Gastrocnemius medialis (tissue), 4 donors: ENCODE measurements around the gene OPA1. TPM values are rescaled to one million over a fixed set of nuclear protein-coding genes. Genes with fewer than 3 reads are reported as not detected.

Experiments
- ATAC-seq, 2 donors: fragments of 150-250 bp; one replicate each; pipeline ENCODE4 v1.9.1; 2016
- DNase-seq, 2 donors: peaks; one replicate each; pipeline ENCODE4 v3.0.0-alpha.2; 2019
- H3K27ac ChIP-seq, 4 donors: fragments of 200-600 bp; sonication (generic); 1 replicate in 1 of 4; 2 replicates in 3 of 4; pipeline ENCODE4 v1.5.1; 2016 to 2018; ENCODE audit warnings: mild to moderate bottlenecking in 2 of 4, moderate library complexity in 1 of 4
- H3K27me3 ChIP-seq, 3 donors: fragments of 200-600 bp; sonication (generic) in 2 of 3; 1 replicate in 1 of 3; 2 replicates in 2 of 3; pipeline versions ENCODE4 v1.5.1 to v1.6.0; 2016 to 2019; ENCODE audit warnings: mild to moderate bottlenecking in 1 of 3, moderate library complexity in 1 of 3
- H3K36me3 ChIP-seq, 2 donors: fragments of 200-600 bp; sonication (generic) in 1 of 2; one replicate each; pipeline ENCODE4 v1.5.1; 2017 to 2018
- H3K4me1 ChIP-seq, 2 donors: fragments of 200-600 bp; sonication (generic) in 1 of 2; one replicate each; pipeline ENCODE4 v1.5.1; 2016 to 2017; ENCODE audit warnings: mild to moderate bottlenecking in 2 of 2
- H3K4me3 ChIP-seq, 4 donors: fragments of 200-600 bp; sonication (generic) in 3 of 4; 1 replicate in 1 of 4; 2 replicates in 3 of 4; pipeline ENCODE4 v1.5.1; 2016 to 2019; ENCODE audit warnings: mild to moderate bottlenecking in 2 of 4
- H3K9me3 ChIP-seq, 3 donors: fragments of 200-600 bp; sonication (generic) in 2 of 3; 1 replicate in 1 of 3; 2 replicates in 2 of 3; pipeline ENCODE4 v1.5.1; 2016 to 2019
- POLR2A ChIP-seq, 2 donors: fragments of 450-650 bp; IDR thresholded peaks; one replicate each; pipeline ENCODE4 v1.6.1; 2017; ENCODE audit warnings: antibody characterized with exemption in 2 of 2, mild to moderate bottlenecking in 2 of 2, moderate library complexity in 2 of 2
- in situ Hi-C, 4 donors: fragments of 200-750 bp; cut with MboI; loops; one replicate each; pipeline versions ENCODE4 v1.15.0 to v1.8.0; 2017; ENCODE audit warnings: low sequenced_read_pairs in 4 of 4
- intact Hi-C: fragments of 100-400 bp; cut with DNase I; formaldehyde crosslinking; loops from one replicate; pipeline ENCODE4 v1.15.1; 2023; ENCODE audit warnings: low total_unique reads
- total RNA-seq, 4 donors: library from RNA; depleted of rRNA; stranded (reverse); fragments of >200 nt; gene quantifications; one replicate each; pipeline versions ENCODE4 v1.1.0 to v1.2.3, GENCODE V29; 2016
- TF ChIP-seq, protein P1 (sequence below), 5 experiments: fragments of 450-650 bp in 3 of 5; fragments of 200-600 bp in 2 of 5; sonication (generic) in 2 of 5; IDR thresholded peaks in 4 of 5; conservative IDR thresholded peaks in 1 of 5; 1 replicate in 4 of 5; 2 replicates in 1 of 5; pipeline ENCODE4 v1.5.1; 2016 to 2019; ENCODE audit warnings: antibody characterized with exemption in 5 of 5, mild to moderate bottlenecking in 3 of 5, moderate library complexity in 3 of 5

OPA1 gene
- total RNA-seq, 4 donors from 2014 or later: 59.8 to 78.2 (median 72.2) TPM

- ATAC-seq: peak in 1 of 2 donors; percentile 24
- no peak for DNase-seq
- H3K27ac ChIP-seq: no peak overlapping the region
- peaks cover 0 to 6% of the 10 kb centered on the region in 2 donors for H3K4me1 ChIP-seq
- H3K9me3 ChIP-seq: no peaks in the 10 kb centered on the region
- H3K4me3 ChIP-seq: no peak overlapping the region
- TF ChIP-seq POLR2A (IDR thresholded peaks at IDR 0.05): no peak
- TF ChIP-seq, protein P1, sequence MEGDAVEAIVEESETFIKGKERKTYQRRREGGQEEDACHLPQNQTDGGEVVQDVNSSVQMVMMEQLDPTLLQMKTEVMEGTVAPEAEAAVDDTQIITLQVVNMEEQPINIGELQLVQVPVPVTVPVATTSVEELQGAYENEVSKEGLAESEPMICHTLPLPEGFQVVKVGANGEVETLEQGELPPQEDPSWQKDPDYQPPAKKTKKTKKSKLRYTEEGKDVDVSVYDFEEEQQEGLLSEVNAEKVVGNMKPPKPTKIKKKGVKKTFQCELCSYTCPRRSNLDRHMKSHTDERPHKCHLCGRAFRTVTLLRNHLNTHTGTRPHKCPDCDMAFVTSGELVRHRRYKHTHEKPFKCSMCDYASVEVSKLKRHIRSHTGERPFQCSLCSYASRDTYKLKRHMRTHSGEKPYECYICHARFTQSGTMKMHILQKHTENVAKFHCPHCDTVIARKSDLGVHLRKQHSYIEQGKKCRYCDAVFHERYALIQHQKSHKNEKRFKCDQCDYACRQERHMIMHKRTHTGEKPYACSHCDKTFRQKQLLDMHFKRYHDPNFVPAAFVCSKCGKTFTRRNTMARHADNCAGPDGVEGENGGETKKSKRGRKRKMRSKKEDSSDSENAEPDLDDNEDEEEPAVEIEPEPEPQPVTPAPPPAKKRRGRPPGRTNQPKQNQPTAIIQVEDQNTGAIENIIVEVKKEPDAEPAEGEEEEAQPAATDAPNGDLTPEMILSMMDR (IDR thresholded peaks at IDR 0.05 in 4 of 5, conservative IDR thresholded peaks at IDR 0.05 in 1 of 5): no peak
- intact Hi-C loops: no loop called here
- H3K36me3 ChIP-seq: no peaks in the 10 kb centered on the region
- H3K27me3 ChIP-seq: no peaks in the 10 kb centered on the region
- in situ Hi-C loops: no loop called here
Measured at GRCh38 chr3:193708270-193708669, 115.3 kb downstream of the OPA1 start.

DNA sequence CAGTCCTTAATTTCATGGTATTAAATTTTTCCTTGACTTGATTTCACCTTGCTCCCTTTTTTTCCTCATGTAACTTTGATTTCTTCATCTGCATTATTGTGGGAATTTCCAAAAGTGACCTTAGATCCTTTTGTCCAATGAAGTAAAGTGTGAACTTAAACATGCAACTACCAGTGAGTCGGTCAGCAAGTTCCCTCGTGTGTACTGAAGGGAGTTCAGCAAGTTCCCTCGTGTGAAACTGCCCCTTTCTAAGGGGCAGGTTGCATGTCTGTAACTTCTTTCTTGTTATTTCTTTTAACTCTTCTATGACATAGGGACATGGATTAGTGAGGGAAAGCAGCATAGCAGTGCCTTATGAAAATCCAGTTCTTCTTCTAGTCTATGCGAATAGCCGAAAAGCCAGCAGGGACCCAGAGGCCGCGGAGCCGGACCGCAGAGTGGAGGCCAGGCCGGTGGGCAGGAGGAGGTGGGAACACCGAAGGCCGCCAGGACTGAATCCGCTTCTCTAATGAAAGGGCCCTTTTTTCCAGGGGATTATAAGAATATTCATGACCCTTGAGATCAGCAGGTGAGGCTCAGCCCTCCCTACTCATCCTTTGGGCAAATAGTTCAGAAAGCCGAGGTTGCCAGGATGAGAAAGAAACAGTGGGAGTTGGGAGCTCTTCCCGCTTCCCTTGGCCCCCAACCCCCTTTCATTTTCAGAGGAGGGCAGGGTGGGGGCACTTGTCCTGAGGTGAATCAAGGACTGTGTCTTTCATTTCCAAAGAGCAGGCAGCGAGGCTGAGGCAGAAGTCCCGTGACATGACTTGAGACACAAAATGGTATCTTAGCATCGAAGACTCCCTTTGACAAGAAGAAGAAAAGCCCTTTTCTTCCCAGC is 117.5 kb downstream of the OPA1 start:
- in situ Hi-C loops: no loop called here
- H3K27ac ChIP-seq: no peak overlapping the region
- no peak for ATAC-seq

GRCh38 chr3:193711166-193711485 is 118.1 kb downstream of the OPA1 start:
- Histone ChIP-seq H3K4me3 (no peak overlapping the region), H3K4me1 (peaks cover 0 to 6% of the 10 kb centered on the region in 2 donors), H3K27ac (no peak overlapping the region), H3K36me3 (no peaks in the 10 kb centered on the region), H3K27me3 (no peaks in the 10 kb centered on the region), H3K9me3 (peaks cover 0 to 5% (median 0%) of the 10 kb centered on the region in 3 donors)
- DNase-seq: no peak
- ATAC-seq: no peak
- in situ Hi-C loops (no loop called here), intact Hi-C loops (no loop called here)
- TF ChIP-seq, protein P1 (IDR thresholded peaks at IDR 0.05 in 4 of 5, conservative IDR thresholded peaks at IDR 0.05 in 1 of 5): no peak
- TF ChIP-seq POLR2A (IDR thresholded peaks at IDR 0.05): no peak

More for the DNA sequence above, 117.5 kb downstream of the OPA1 start:
- H3K4me1 ChIP-seq: peaks cover 0 to 6% of the 10 kb centered on the region in 2 donors
- H3K4me3 ChIP-seq: no peak overlapping the region
- H3K36me3 ChIP-seq: no peaks in the 10 kb centered on the region
- intact Hi-C loops: no loop called here
- H3K9me3 ChIP-seq: peaks cover 0 to 5% (median 0%) of the 10 kb centered on the region in 3 donors
- H3K27me3 ChIP-seq: no peaks in the 10 kb centered on the region
- TF ChIP-seq POLR2A (IDR thresholded peaks at IDR 0.05): no peak
- TF ChIP-seq, protein P1 (IDR thresholded peaks at IDR 0.05 in 4 of 5, conservative IDR thresholded peaks at IDR 0.05 in 1 of 5): no peak
- no peak for DNase-seq

GRCh38 chr3:193711523-193711963 is 118.5 kb downstream of the OPA1 start:
- no peak for ATAC-seq
- Histone ChIP-seq H3K4me1 (peaks cover 0 to 6% of the 10 kb centered on the region in 2 donors), H3K9me3 (peaks cover 0 to 5% (median 0%) of the 10 kb centered on the region in 3 donors), H3K4me3 (no peak overlapping the region), H3K27ac (no peak overlapping the region), H3K36me3 (no peaks in the 10 kb centered on the region), H3K27me3 (no peaks in the 10 kb centered on the region)
- TF ChIP-seq, protein P1 (IDR thresholded peaks at IDR 0.05 in 4 of 5, conservative IDR thresholded peaks at IDR 0.05 in 1 of 5): no peak
- no peak for TF ChIP-seq POLR2A (IDR thresholded peaks at IDR 0.05)
- in situ Hi-C loops (no loop called here), intact Hi-C loops (no loop called here)
- DNase-seq: no peak
